H1 (cell line): ENCODE data around the gene HOXC11. TPM values are rescaled to one million over a fixed set of nuclear protein-coding genes. Genes with fewer than 3 reads are reported as not detected.

Source experiments
- CTCF ChIA-PET: fragments of 300-600 bp; sonication (Branson Sonifier 250); formaldehyde crosslinking; loops from one replicate; lab custom pipeline; 2021; ENCODE audit not compliant: partially characterized antibody; lab: Charles Lee
- POLR2A ChIA-PET: fragments of 300-600 bp; sonication (Branson Sonifier 250); formaldehyde crosslinking; loops from one replicate; lab custom pipeline; 2021; ENCODE audit warnings: inconsistent platforms; ENCODE audit not compliant: partially characterized antibody; lab: Charles Lee
- DNase-seq, 2 experiments: peaks; one replicate each; pipeline versions ENCODE4 v3.0.0 to v3.0.0-alpha.2; 2010 to 2022; ENCODE audit warnings: low spot score in 2 of 2, low read depth in 1 of 2, mixed read lengths in 1 of 2
- FAIRE-seq: peaks from 2 replicates; lab custom pipeline; 2011; peaks lifted over from hg19 to GRCh38; lab: Jason Lieb, UNC
- H2AFZ ChIP-seq: 2 replicates; pipeline ENCODE4 v1.8.1; 2012; ENCODE audit warnings: low read length, inconsistent platforms
- H2AK5ac ChIP-seq: 2 replicates; pipeline ENCODE4 v1.6.1; 2013; ENCODE audit warnings: low read depth, low read length
- H2BK120ac ChIP-seq: replicated peaks from 2 replicates; pipeline ENCODE3; 2013; ENCODE audit warnings: low read depth, low read length, inconsistent platforms
- H2BK12ac ChIP-seq: 2 replicates; pipeline ENCODE4 v1.6.1; 2013; ENCODE audit warnings: low read depth, low read length
- H2BK15ac ChIP-seq: 2 replicates; pipeline ENCODE4 v1.6.1; 2013; ENCODE audit warnings: low read length
- H2BK20ac ChIP-seq: 2 replicates; pipeline ENCODE4 v1.6.1; 2013; ENCODE audit warnings: low read length
- H2BK5ac ChIP-seq: 2 replicates; pipeline ENCODE4 v1.6.1; 2013; ENCODE audit warnings: low read depth, low read length
- H3K14ac ChIP-seq: 2 replicates; pipeline ENCODE4 v1.6.1; 2013; ENCODE audit warnings: inconsistent platforms; ENCODE audit not compliant: insufficient read length
- H3K18ac ChIP-seq: 2 replicates; pipeline ENCODE4 v1.6.1; 2013; ENCODE audit warnings: low read length; ENCODE audit errors: extremely low read depth
- H3K23ac ChIP-seq: 2 replicates; pipeline ENCODE4 v1.6.1; 2013; ENCODE audit warnings: inconsistent platforms; ENCODE audit not compliant: insufficient read length
- H3K23me2 ChIP-seq: 2 replicates; pipeline ENCODE4 v1.6.1; 2013; ENCODE audit warnings: low read depth, low read length
- H3K27ac ChIP-seq: 2 replicates; pipeline ENCODE4 v1.6.1; 2011; ENCODE audit warnings: low read depth, low read length, inconsistent platforms
- H3K27me3 ChIP-seq, 4 experiments: replicated peaks in 1 of 4; 1 replicate in 1 of 4; 2 replicates in 3 of 4; pipeline versions ENCODE4 v1.6.1 to v1.8.1; 2011 to 2013; ENCODE audit warnings: low read length in 3 of 4, mild to moderate bottlenecking in 3 of 4, inconsistent platforms in 2 of 4, mixed read lengths in 2 of 4, moderate library complexity in 1 of 4; ENCODE audit not compliant: control insufficient read depth in 3 of 4, insufficient read depth in 3 of 4; ENCODE audit errors: extremely low read depth in 1 of 4
- H3K36me3 ChIP-seq, 4 experiments: 2 replicates each; pipeline versions ENCODE4 v1.6.1 to v1.8.1; 2011 to 2013; ENCODE audit warnings: mild to moderate bottlenecking in 4 of 4, low read length in 3 of 4, moderate library complexity in 2 of 4, control low read depth in 1 of 4, inconsistent platforms in 1 of 4; ENCODE audit not compliant: insufficient read depth in 4 of 4, control insufficient read depth in 2 of 4
- H3K4ac ChIP-seq: replicated peaks from 2 replicates; pipeline ENCODE3; 2013; ENCODE audit warnings: low read length, low read depth, mixed read lengths, inconsistent platforms; ENCODE audit not compliant: insufficient read length
- H3K4me1 ChIP-seq, 4 experiments: replicated peaks in 1 of 4; 1 replicate in 1 of 4; 2 replicates in 3 of 4; pipeline versions ENCODE4 v1.6.1 to v1.8.1; 2011 to 2013; ENCODE audit warnings: low read length in 3 of 4, inconsistent platforms in 2 of 4, mixed read lengths in 1 of 4; ENCODE audit not compliant: insufficient read depth in 4 of 4, control insufficient read depth in 3 of 4
- H3K4me2 ChIP-seq, 2 experiments: 2 replicates each; pipeline versions ENCODE4 v1.6.1 to v1.8.1; 2011 to 2013; ENCODE audit warnings: low read depth in 2 of 2, low read length in 2 of 2, control low read depth in 1 of 2, inconsistent platforms in 1 of 2, mild to moderate bottlenecking in 1 of 2; ENCODE audit not compliant: insufficient read depth in 1 of 2
- H3K4me3 ChIP-seq, 4 experiments: fragments of 200-600, 300-600 bp in 1 of 4; sonication (generic), shearing (Covaris generic), sonication (Bioruptor Twin) in 1 of 4; 2 replicates each; pipeline versions ENCODE4 v1.5.1 to v1.8.1; 2011 to 2016; ENCODE audit warnings: low read length in 4 of 4, low read depth in 3 of 4, control low read depth in 2 of 4, inconsistent platforms in 2 of 4, mild to moderate bottlenecking in 2 of 4, mixed read lengths in 1 of 4, moderate library complexity in 1 of 4; ENCODE audit not compliant: insufficient read depth in 2 of 4; ENCODE audit errors: extremely low read depth in 1 of 4
- H3K56ac ChIP-seq: replicated peaks from 2 replicates; pipeline ENCODE3; 2013; ENCODE audit warnings: low read depth, mild to moderate bottlenecking, mixed read lengths, low read length, inconsistent platforms; ENCODE audit not compliant: insufficient read length
- H3K79me1 ChIP-seq: 2 replicates; pipeline ENCODE4 v1.6.1; 2013; ENCODE audit warnings: low read depth, low read length, control low read depth
- H3K79me2 ChIP-seq, 2 experiments: 2 replicates each; pipeline versions ENCODE4 v1.6.1 to v1.8.1; 2012 to 2013; ENCODE audit warnings: low read length in 2 of 2, mild to moderate bottlenecking in 2 of 2, inconsistent platforms in 1 of 2; ENCODE audit not compliant: insufficient read depth in 2 of 2, control insufficient read depth in 1 of 2
- H3K9ac ChIP-seq, 4 experiments: replicated peaks in 1 of 4; 1 replicate in 1 of 4; 2 replicates in 3 of 4; pipeline versions ENCODE4 v1.6.1 to v1.8.1; 2011 to 2013; ENCODE audit warnings: low read depth in 3 of 4, low read length in 3 of 4, control low read depth in 2 of 4, mild to moderate bottlenecking in 2 of 4, moderate library complexity in 2 of 4, inconsistent platforms in 1 of 4; ENCODE audit errors: extremely low read depth in 1 of 4
- H3K9me3 ChIP-seq, 2 experiments: 2 replicates each; pipeline versions ENCODE4 v1.6.1 to v1.8.1; 2012 to 2013; ENCODE audit warnings: mild to moderate bottlenecking in 2 of 2, moderate library complexity in 2 of 2, control low read depth in 1 of 2, inconsistent platforms in 1 of 2, low read depth in 1 of 2, low read length in 1 of 2, mixed read lengths in 1 of 2; ENCODE audit not compliant: insufficient read depth in 2 of 2
- H4K20me1 ChIP-seq, 2 experiments: replicated peaks in 1 of 2; 2 replicates each; pipeline versions ENCODE3 to v1.8.1; 2011 to 2013; ENCODE audit warnings: inconsistent platforms in 2 of 2, low read length in 2 of 2, mild to moderate bottlenecking in 1 of 2; ENCODE audit not compliant: insufficient read depth in 2 of 2, control insufficient read depth in 1 of 2
- H4K5ac ChIP-seq: 2 replicates; pipeline ENCODE4 v1.6.1; 2013; ENCODE audit warnings: low read length, low read depth, mixed read lengths, inconsistent platforms; ENCODE audit not compliant: insufficient read length
- H4K8ac ChIP-seq: 2 replicates; pipeline ENCODE4 v1.8.0; 2013; ENCODE audit warnings: mild to moderate bottlenecking, moderate library complexity, low read length, inconsistent platforms; ENCODE audit not compliant: insufficient read depth; ENCODE audit errors: extremely low read depth
- H4K91ac ChIP-seq: replicated peaks from 2 replicates; pipeline ENCODE3; 2013; ENCODE audit warnings: low read length, mixed read lengths, inconsistent platforms; ENCODE audit not compliant: insufficient read length
- FOSL1 ChIP-seq: IDR thresholded peaks from 2 replicates; pipeline ENCODE4 v1.6.1; 2011; ENCODE audit warnings: mild to moderate bottlenecking, low read depth, low read length, moderate library complexity; ENCODE audit not compliant: insufficient read depth
- RNF2 ChIP-seq: fragments of 200-900, 300-1000 bp; sonication (generic); IDR thresholded peaks from 2 replicates; pipeline ENCODE4 v1.7.1; 2016; ENCODE audit warnings: borderline replicate concordance, low read depth, mild to moderate bottlenecking, antibody characterized with exemption, low read length; ENCODE audit not compliant: poor library complexity, severe bottlenecking; ENCODE audit errors: missing control alignments
- SUZ12 ChIP-seq: fragments of 200-600 bp; sonication (generic); IDR thresholded peaks from 2 replicates; pipeline ENCODE4 v1.6.1; 2012; ENCODE audit warnings: mild to moderate bottlenecking, inconsistent platforms, low read length, moderate library complexity, mixed read lengths
- TBP ChIP-seq: IDR thresholded peaks from 2 replicates; pipeline ENCODE4 v1.6.1; 2011; ENCODE audit warnings: low read depth, low read length, improper control_type of control experiment
- WGBS, 2 experiments: shearing (Covaris generic) in 1 of 2; methylation state at CpG; one replicate each; pipeline versions ENCODE4 v1.1.6 to v1.1.7; 2013 to 2015; ENCODE audit warnings: low lambda C conversion rate in 2 of 2, mixed read lengths in 2 of 2, inconsistent platforms in 1 of 2, low coverage in 1 of 2, missing lambda C conversion rate in 1 of 2; ENCODE audit not compliant: insufficient replicate concordance in 2 of 2, insufficient coverage in 1 of 2, insufficient read length in 1 of 2; ENCODE audit errors: extremely low coverage in 1 of 2, missing lambda C conversion rate in 1 of 2; 5-methylcytosine and 5-hydroxymethylcytosine counted together
- polyA plus RNA-seq, 7 experiments: library from polyadenylated mRNA; depleted of rRNA in 3 of 7; stranded (reverse) in 5 of 7; unstranded in 2 of 7; fragments of >200 nt in 5 of 7; fragments of 200-250 nt in 2 of 7; gene quantifications; 1 replicate in 5 of 7; 2 replicates in 1 of 7; 4 replicates in 1 of 7; pipeline versions ENCODE4 v1.2.1 to v1.2.3, GENCODE V29; 2011 to 2013; ENCODE audit warnings: missing spikeins in 2 of 7, mixed read lengths in 2 of 7
- total RNA-seq: library from RNA; stranded (reverse); fragmentation: NEBNext Ultra II Directional; extraction: Animal tissue kit (Norgen Biotek cat#: 25700); gene quantifications from 2 replicates; pipeline ENCODE4 v1.2.1, GENCODE V29; 2021

HOXC11 gene
- total and polyA plus RNA-seq, 2 of the 8 experiments (the other 6 are each of a cell fraction or from before 2014, with no cell fraction given) = not detected

DNA sequence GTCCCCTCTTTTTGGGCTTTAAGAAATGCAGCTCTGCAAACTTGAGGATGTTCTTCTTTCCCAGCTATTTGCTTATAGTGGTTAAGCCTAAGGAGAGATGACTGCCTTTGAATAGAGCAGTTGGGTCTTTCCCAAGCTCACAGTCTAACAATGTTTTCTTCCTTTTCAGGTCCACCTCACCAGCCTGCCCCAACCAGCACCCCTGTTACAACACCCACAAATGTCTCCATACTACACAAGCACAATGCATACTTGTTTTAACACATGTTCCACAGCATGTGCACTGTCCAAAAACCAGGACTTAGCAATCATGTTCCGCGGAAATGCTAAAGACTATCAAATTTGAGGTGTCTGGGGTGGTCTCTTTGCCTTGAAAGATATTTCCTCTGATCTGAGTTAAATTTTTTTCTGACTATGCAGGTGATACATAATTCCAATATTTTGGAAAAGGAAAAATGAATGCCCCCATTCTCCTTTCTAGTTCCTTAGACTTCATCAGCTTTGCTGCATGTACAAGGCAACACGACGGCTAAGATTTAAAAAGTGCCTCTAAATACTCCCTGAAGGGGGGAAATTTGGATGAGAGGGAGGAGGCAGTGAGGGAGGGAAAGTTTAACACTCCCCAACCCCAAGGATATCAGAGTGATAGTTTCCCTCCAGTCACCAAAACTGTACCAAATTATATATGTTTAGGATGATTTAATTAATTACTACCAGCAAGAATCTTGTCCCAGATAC, 40.9 kb upstream of the HOXC11 start:
- ChIA-PET POLR2A (interaction anchor here (0.6 kb wide), 1 partner anchor 27 kb away, joined by 3 read pairs; no protein-coding TSS in a partner anchor), CTCF (interaction anchor here (1.1 to 1.8 kb wide), 4 partner anchors 21 to 186 kb away, joined by 3 to 4 read pairs (median 4); partner anchors contain the start of gene HOXC5)
- Histone ChIP-seq H2AK5ac (no peak overlapping the region), H3K79me2 (no peaks in the 10 kb centered on the region), H2AFZ (no peak overlapping the region), H2BK120ac (no peak overlapping the region), H2BK5ac (no peak overlapping the region), H3K56ac (no peak overlapping the region), H3K4me2 (no peak overlapping the region), H2BK20ac (no peak overlapping the region), H3K4ac (no peak overlapping the region), H2BK15ac (no peak overlapping the region), H3K27me3 (peaks cover 94 to 100% (median 99%) of the 10 kb centered on the region in 4 experiments), H3K23me2 (no peaks in the 10 kb centered on the region; the same call in 1 of the 2 replicates), H3K27ac (no peak overlapping the region), H4K91ac (no peak overlapping the region), H3K9me3 (no peaks in the 10 kb centered on the region), H3K9ac (no peak overlapping the region), H3K4me3 (no peak overlapping the region), H3K36me3 (peaks cover 0 to 2% (median 0%) of the 10 kb centered on the region in 4 experiments; a peak in 1 of 8 replicates), H3K23ac (no peak overlapping the region), H3K4me1 (peaks cover 0 to 8% (median 2%) of the 10 kb centered on the region in 4 experiments; a peak in 4 of 7 replicates), H3K79me1 (no peaks in the 10 kb centered on the region), H4K20me1 (peaks cover 16 to 28% of the 10 kb centered on the region in 2 experiments), H3K14ac (no peak overlapping the region), H2BK12ac (no peak overlapping the region), H3K18ac (no peak overlapping the region), H4K5ac (no peak overlapping the region), H4K8ac (no peak overlapping the region)
- FAIRE-seq (no peak), DNase-seq (peak in 1 of 2 experiments; percentile 38)
- 49% methylated on average over 4 of the region's 4 CpGs; no CpG with 5 or more reads in 1 of the 2 experiments for WGBS, 2 experiments
- no peak for TF ChIP-seq TBP
- peak; percentile 56 for TF ChIP-seq SUZ12
- TF ChIP-seq RNF2 = peak; percentile 91
- TF ChIP-seq FOSL1 = no peak
